OCI-LY1 (cell line): ENCODE results near the gene DLK1.

Experiments
- H2AFZ ChIP-seq: fragments of 200-600 bp; sonication (generic), shearing (Covaris generic); 2 replicates; pipeline ENCODE4 v1.6.0; 2014; ENCODE audit warnings: antibody characterized with exemption, mild to moderate bottlenecking, low read length
- H3F3A ChIP-seq: fragments of 200-600 bp; sonication (generic), shearing (Covaris generic); 2 replicates; pipeline ENCODE4 v1.6.0; 2014; ENCODE audit warnings: mild to moderate bottlenecking, antibody characterized with exemption, low read length, moderate library complexity; ENCODE audit not compliant: insufficient read depth
- H3K27ac ChIP-seq: fragments of 200-600 bp; sonication (generic); 2 replicates; pipeline ENCODE4 v1.5.1; 2014; ENCODE audit warnings: low read length, mixed run types, mild to moderate bottlenecking, low read depth; ENCODE audit not compliant: poor library complexity, severe bottlenecking
- H3K27me3 ChIP-seq: fragments of 200-600 bp; sonication (generic); 2 replicates; pipeline ENCODE4 v1.6.0; 2014; ENCODE audit warnings: antibody characterized with exemption, mild to moderate bottlenecking, low read length, moderate library complexity; ENCODE audit not compliant: insufficient read depth
- H3K36me3 ChIP-seq: fragments of 200-600 bp; sonication (generic); 2 replicates; pipeline ENCODE4 v1.6.1; 2014; ENCODE audit warnings: mild to moderate bottlenecking, antibody characterized with exemption, low read length, moderate library complexity, mixed read lengths; ENCODE audit not compliant: insufficient read depth
- H3K4me1 ChIP-seq: fragments of 200-600 bp; sonication (generic); 2 replicates; pipeline ENCODE4 v1.5.1; 2014; ENCODE audit warnings: mild to moderate bottlenecking, low read length, moderate library complexity; ENCODE audit not compliant: insufficient read depth, severe bottlenecking
- H3K4me2 ChIP-seq: fragments of 200-600 bp; sonication (generic), shearing (Covaris generic); 2 replicates; pipeline ENCODE4 v1.6.1; 2014; ENCODE audit warnings: low read length
- H3K4me3 ChIP-seq: fragments of 200-600 bp; sonication (generic); 2 replicates; pipeline ENCODE4 v1.5.1; 2014; ENCODE audit warnings: low read length, low read depth, mild to moderate bottlenecking, mixed read lengths; ENCODE audit not compliant: poor library complexity, severe bottlenecking
- H3K79me2 ChIP-seq: fragments of 200-600 bp; shearing (Covaris generic); 2 replicates; pipeline ENCODE4 v1.6.1; 2016; ENCODE audit warnings: mixed run types, low read length, mixed read lengths; ENCODE audit not compliant: insufficient read depth
- H3K9ac ChIP-seq: fragments of 200-600 bp; sonication (generic), shearing (Covaris generic); 2 replicates; pipeline ENCODE4 v1.6.1; 2014; ENCODE audit warnings: mild to moderate bottlenecking, low read length, mixed read lengths
- H3K9me2 ChIP-seq: fragments of 200-600 bp; sonication (generic), shearing (Covaris generic); 2 replicates; pipeline ENCODE4 v1.6.1; 2014; ENCODE audit warnings: low read depth, mild to moderate bottlenecking, low read length, mixed read lengths
- H3K9me3 ChIP-seq: fragments of 200-600 bp; shearing (Covaris generic); 2 replicates; pipeline ENCODE4 v1.6.1; 2014; ENCODE audit warnings: low read length, mixed read lengths
- H4K20me1 ChIP-seq: fragments of 200-600 bp; sonication (generic), shearing (Covaris generic); 2 replicates; pipeline ENCODE4 v1.6.0; 2016; ENCODE audit warnings: mild to moderate bottlenecking, low read length; ENCODE audit not compliant: insufficient read depth
- EZH2 ChIP-seq: fragments of 200-600 bp; sonication (generic), shearing (Covaris generic); IDR thresholded peaks from 2 replicates; pipeline ENCODE4 v1.8.0; 2017; ENCODE audit warnings: borderline replicate concordance, mixed run types, mild to moderate bottlenecking, antibody characterized with exemption, low read length, moderate library complexity, mixed read lengths
- TF ChIP-seq, protein P1 (sequence below): fragments of 200-600 bp; sonication (generic), shearing (Covaris generic); IDR thresholded peaks from 2 replicates; pipeline ENCODE4 v1.5.1; 2017; ENCODE audit warnings: mild to moderate bottlenecking, antibody characterized with exemption, low read length, moderate library complexity, mixed read lengths

DLK1 gene

DNA sequence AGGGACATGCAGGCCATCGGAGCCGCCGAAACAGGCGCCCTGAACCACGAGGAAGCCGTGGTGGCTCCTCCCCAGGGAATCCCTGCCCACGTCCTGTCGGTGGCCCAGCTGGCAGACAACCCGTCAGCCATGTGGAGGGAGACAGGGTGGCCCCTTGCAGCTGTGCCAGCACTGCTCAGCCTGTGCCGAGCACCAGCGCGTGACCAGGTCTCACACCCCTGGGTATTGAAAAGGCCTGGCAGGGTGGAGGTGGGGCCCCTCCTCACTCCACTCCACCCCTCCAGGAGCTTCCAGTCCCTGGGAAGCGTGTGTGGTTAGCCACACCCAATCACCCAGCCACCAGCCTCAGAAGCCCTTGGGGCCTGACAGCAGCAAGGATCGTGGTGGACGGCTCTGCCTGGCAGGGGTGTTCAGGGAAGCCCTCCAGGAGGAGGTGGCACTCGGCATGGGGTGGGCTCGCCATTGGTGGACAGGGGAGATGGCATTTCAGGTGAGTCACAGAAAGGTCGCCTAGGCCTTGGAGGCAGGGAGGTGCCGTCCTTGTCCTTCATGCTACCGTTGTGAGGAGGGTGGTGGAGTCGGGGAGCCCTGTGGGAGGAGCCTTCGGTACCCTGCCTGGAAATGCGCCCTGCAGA is 12.3 kb upstream of the DLK1 start:
- peaks cover 6% of the 10 kb centered on the region; the same call in 1 of the 2 replicates for H3K27me3 ChIP-seq
- H4K20me1 ChIP-seq = no peaks in the 10 kb centered on the region
- H3K36me3 ChIP-seq = no peaks in the 10 kb centered on the region
- no peak for TF ChIP-seq EZH2
- TF ChIP-seq, protein P1, sequence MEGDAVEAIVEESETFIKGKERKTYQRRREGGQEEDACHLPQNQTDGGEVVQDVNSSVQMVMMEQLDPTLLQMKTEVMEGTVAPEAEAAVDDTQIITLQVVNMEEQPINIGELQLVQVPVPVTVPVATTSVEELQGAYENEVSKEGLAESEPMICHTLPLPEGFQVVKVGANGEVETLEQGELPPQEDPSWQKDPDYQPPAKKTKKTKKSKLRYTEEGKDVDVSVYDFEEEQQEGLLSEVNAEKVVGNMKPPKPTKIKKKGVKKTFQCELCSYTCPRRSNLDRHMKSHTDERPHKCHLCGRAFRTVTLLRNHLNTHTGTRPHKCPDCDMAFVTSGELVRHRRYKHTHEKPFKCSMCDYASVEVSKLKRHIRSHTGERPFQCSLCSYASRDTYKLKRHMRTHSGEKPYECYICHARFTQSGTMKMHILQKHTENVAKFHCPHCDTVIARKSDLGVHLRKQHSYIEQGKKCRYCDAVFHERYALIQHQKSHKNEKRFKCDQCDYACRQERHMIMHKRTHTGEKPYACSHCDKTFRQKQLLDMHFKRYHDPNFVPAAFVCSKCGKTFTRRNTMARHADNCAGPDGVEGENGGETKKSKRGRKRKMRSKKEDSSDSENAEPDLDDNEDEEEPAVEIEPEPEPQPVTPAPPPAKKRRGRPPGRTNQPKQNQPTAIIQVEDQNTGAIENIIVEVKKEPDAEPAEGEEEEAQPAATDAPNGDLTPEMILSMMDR = no peak
- H3F3A ChIP-seq = no peaks in the 10 kb centered on the region
- no peak overlapping the region for H3K4me3 ChIP-seq
- no peak overlapping the region for H3K27ac ChIP-seq
- no peaks in the 10 kb centered on the region for H3K9me3 ChIP-seq
- H3K4me2 ChIP-seq = no peak overlapping the region
- no peaks in the 10 kb centered on the region for H3K79me2 ChIP-seq
- H3K9me2 ChIP-seq = no peaks in the 10 kb centered on the region
- no peak overlapping the region for H2AFZ ChIP-seq
- no peak overlapping the region for H3K9ac ChIP-seq
- H3K4me1 ChIP-seq = no peaks in the 10 kb centered on the region

DNA sequence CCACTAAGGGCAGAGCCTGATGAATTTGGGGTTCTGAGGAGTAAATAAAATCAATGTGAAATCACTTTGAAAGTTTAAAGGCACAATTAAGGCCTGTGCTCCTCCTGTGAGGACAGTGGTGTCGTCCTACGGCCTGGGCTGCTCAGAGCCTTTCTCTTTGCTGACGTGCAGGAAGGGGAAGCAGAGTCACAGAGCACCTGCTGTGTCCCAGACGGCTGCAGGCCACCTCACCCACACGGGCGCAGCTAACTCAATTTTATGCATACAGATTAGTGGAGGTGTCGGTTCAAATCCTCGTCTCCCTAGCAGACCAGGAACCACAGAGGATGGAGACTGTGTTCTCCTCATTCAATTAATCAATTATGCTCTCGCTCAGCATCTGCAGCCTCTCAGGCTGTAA is 11.4 kb upstream of the DLK1 start:
- Histone ChIP-seq H3K4me2 (no peak overlapping the region), H2AFZ (no peak overlapping the region), H4K20me1 (no peaks in the 10 kb centered on the region), H3K79me2 (no peaks in the 10 kb centered on the region), H3K9me3 (no peaks in the 10 kb centered on the region), H3F3A (no peaks in the 10 kb centered on the region), H3K27me3 (peaks cover 6% of the 10 kb centered on the region; the same call in 1 of the 2 replicates), H3K4me1 (no peaks in the 10 kb centered on the region), H3K9me2 (no peaks in the 10 kb centered on the region), H3K27ac (no peak overlapping the region), H3K9ac (no peak overlapping the region), H3K4me3 (no peak overlapping the region), H3K36me3 (no peaks in the 10 kb centered on the region)
- no peak for TF ChIP-seq EZH2
- TF ChIP-seq, protein P1 = no peak

DNA sequence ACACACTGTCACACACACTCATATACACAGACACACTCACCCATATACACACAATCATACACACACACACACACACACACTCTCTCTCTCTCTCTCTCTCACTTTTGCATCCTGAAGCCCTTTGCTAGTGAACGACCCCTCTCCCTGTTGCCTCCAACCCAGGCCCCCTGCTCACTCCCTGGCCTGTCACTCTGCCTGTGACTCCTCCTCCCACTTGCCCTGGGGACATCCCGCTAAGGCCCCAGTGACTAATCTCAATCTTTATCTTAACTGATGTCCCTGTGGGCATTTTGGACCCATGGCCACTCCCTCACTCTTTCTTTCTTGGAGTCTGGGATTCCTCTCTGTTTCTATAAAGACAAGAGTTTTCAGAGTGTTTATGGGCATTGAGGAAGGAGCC is 10.9 kb upstream of the DLK1 start:
- Histone ChIP-seq H3K9me3 (no peaks in the 10 kb centered on the region), H3K4me2 (no peak overlapping the region), H3K9me2 (no peaks in the 10 kb centered on the region), H3K36me3 (no peaks in the 10 kb centered on the region), H2AFZ (no peak overlapping the region), H3K27me3 (peaks cover 6% of the 10 kb centered on the region; the same call in 1 of the 2 replicates), H3F3A (no peaks in the 10 kb centered on the region), H4K20me1 (no peaks in the 10 kb centered on the region), H3K4me1 (no peaks in the 10 kb centered on the region), H3K9ac (no peak overlapping the region), H3K4me3 (no peak overlapping the region), H3K27ac (no peak overlapping the region), H3K79me2 (no peaks in the 10 kb centered on the region)
- no peak for TF ChIP-seq EZH2
- TF ChIP-seq, protein P1 = no peak
